ENCODE results near the gene SV2B.

Gene SV2B

DNA sequence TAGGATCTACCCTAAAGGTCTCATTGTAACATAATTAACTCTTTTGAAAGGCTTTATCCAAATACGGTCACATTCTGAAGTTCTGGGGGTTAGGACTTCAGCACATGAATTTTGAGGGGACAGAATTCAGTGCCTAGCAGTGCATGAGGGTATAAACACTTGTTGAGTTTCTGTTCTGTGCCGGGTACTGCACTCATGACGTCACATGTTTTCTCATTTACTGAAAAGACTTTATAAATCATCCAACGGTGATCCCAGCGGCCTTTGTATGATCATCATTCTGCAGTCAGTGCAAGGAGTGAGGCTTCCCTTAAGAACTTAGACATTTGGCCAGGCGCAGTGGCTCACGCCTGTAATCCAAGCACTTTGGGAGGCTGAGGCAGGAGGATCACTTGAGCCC is 25.1 kb downstream of the SV2B start:
- no peak overlapping the region for H3K9ac ChIP-seq (ENCODE audit: low read depth, low read length)
- H3K36me3 ChIP-seq (ENCODE audit: control insufficient read depth, insufficient read depth, low read length) = no peaks in the 10 kb centered on the region
- peaks cover 10% of the 10 kb centered on the region for H3K4me1 ChIP-seq (ENCODE audit: control insufficient read depth, insufficient read depth, low read length)
- H3K4me3 ChIP-seq (ENCODE audit: low read depth, low read length) = no peak overlapping the region
- no peak overlapping the region for H3K27ac ChIP-seq (ENCODE audit: low read depth, low read length)
- H3K27me3 ChIP-seq (ENCODE audit: control insufficient read depth, insufficient read depth, low read length) = no peaks in the 10 kb centered on the region
- H3K9me3 ChIP-seq (ENCODE audit: control insufficient read depth, insufficient read depth, low read length) = no peaks in the 10 kb centered on the region

DNA sequence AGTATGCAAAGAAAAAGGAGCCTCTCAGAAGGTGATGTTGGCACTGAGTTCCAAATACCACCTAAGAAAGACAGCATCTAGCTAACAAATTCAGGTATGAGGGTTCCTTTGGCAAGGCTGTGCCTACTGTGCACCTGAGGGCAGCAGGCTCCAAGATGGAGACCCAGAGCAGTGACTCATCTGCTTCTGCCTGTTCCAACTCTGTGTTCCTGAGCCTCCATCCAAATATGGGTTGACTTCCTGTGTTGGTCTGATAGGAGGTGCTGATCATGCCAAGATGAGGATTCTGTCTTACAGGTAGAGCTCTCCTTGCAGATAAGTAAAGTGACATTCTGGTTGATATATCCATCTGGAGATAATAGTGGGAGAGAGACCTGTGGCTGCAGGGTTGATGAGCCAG is 26.0 kb downstream of the SV2B start:
- peaks cover 10% of the 10 kb centered on the region for H3K4me1 ChIP-seq (ENCODE audit: control insufficient read depth, insufficient read depth, low read length)
- H3K36me3 ChIP-seq (ENCODE audit: control insufficient read depth, insufficient read depth, low read length) = no peaks in the 10 kb centered on the region
- no peaks in the 10 kb centered on the region for H3K27me3 ChIP-seq (ENCODE audit: control insufficient read depth, insufficient read depth, low read length)
- H3K4me3 ChIP-seq (ENCODE audit: low read depth, low read length) = no peak overlapping the region
- no peaks in the 10 kb centered on the region for H3K9me3 ChIP-seq (ENCODE audit: control insufficient read depth, insufficient read depth, low read length)
- no peak overlapping the region for H3K9ac ChIP-seq (ENCODE audit: low read depth, low read length)
- no peak overlapping the region for H3K27ac ChIP-seq (ENCODE audit: low read depth, low read length)

DNA sequence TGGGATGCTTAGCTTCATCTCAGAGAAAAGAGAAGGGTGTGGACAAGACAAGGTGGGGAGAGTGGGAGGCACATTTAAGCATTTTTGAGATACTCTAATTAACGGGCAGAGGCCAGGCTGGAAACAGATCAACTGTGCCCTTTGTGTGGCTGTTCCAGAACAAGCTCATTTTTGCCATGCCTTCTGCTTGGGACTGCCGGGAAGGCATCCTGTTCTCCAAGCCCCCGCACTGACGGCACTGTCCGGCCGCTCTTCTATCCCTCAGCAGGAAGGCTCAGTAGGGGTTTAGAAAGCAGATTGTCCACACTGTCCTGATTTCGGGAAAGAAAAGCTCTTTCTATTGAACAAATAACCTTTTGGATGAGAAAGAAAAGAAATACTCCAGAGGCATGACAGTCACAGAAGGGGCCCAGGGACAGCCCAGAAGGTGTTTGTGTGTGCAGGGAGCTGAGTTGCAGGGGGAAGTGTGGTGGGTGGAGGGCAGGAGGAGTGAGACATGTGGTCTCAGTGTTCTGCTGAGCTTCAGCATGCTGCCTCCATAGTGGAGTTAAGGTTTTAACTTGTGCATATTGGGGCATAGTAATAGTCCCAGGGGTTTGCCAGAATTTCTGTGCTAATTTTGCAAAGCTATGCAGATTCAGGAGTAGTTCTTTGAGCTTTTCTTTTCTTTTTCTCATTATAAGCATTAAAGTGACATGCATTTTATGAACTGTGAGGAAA is 27.3 kb downstream of the SV2B start:
- no peak overlapping the region for H3K4me3 ChIP-seq (ENCODE audit: low read depth, low read length)
- H3K27me3 ChIP-seq (ENCODE audit: control insufficient read depth, insufficient read depth, low read length) = no peaks in the 10 kb centered on the region
- H3K36me3 ChIP-seq (ENCODE audit: control insufficient read depth, insufficient read depth, low read length) = no peaks in the 10 kb centered on the region

DNA sequence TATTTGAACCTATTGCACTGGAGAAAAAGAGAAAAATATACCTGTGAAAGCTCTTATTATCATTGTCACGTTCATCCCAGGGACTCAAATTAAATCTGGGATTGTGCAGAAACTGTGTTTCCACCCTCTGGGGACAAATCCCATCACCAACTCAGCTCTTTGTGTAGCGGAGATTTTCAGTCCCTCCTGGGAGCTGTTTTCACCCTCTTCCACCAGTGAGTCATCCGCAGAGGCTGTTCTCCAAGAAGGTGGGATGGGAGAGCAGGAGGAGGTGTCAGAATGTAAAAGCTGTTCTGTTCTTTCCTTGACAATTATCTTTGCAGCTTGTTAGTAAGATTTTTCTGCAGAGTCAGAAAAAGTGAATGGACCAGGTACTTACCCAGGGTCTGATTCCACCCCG is 28.0 kb downstream of the SV2B start:
- no peak overlapping the region for H3K27ac ChIP-seq (ENCODE audit: low read depth, low read length)
- no peaks in the 10 kb centered on the region for H3K36me3 ChIP-seq (ENCODE audit: control insufficient read depth, insufficient read depth, low read length)
- no peak overlapping the region for H3K9ac ChIP-seq (ENCODE audit: low read depth, low read length)
- no peak overlapping the region for H3K4me3 ChIP-seq (ENCODE audit: low read depth, low read length)
- peaks cover 10% of the 10 kb centered on the region for H3K4me1 ChIP-seq (ENCODE audit: control insufficient read depth, insufficient read depth, low read length)
- no peaks in the 10 kb centered on the region for H3K9me3 ChIP-seq (ENCODE audit: control insufficient read depth, insufficient read depth, low read length)
- no peaks in the 10 kb centered on the region for H3K27me3 ChIP-seq (ENCODE audit: control insufficient read depth, insufficient read depth, low read length)

More for the DNA sequence above, 27.3 kb downstream of the SV2B start:
- no peak overlapping the region for H3K27ac ChIP-seq (ENCODE audit: low read depth, low read length)
- H3K9ac ChIP-seq (ENCODE audit: low read depth, low read length) = no peak overlapping the region
- no peaks in the 10 kb centered on the region for H3K9me3 ChIP-seq (ENCODE audit: control insufficient read depth, insufficient read depth, low read length)
- peaks cover 10% of the 10 kb centered on the region for H3K4me1 ChIP-seq (ENCODE audit: control insufficient read depth, insufficient read depth, low read length)

DNA sequence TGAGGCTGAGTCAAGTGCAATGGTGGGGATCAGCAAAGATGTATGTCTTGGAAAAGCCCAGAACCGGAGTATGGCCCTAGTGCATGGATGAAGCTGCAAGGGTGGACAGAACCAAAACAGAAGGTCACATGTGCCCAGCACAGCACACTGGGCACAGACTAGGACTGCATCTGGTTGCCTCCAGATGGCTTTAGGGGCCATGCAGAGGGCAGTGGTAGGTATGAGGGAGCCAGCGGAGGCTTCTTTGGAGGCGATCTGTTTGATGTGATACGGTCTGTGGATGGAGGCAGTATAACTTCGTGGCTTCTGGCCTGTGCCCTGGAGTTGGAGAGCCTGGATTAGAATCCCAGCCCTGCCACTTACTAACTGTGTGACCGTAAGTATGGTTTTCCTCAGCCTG is 29.4 kb downstream of the SV2B start:
- Histone ChIP-seq H3K27ac (ENCODE audit: low read depth, low read length) (no peak overlapping the region), H3K4me1 (ENCODE audit: control insufficient read depth, insufficient read depth, low read length) (peaks cover 10% of the 10 kb centered on the region), H3K9ac (ENCODE audit: low read depth, low read length) (no peak overlapping the region), H3K4me3 (ENCODE audit: low read depth, low read length) (no peak overlapping the region), H3K36me3 (ENCODE audit: control insufficient read depth, insufficient read depth, low read length) (no peaks in the 10 kb centered on the region), H3K9me3 (ENCODE audit: control insufficient read depth, insufficient read depth, low read length) (no peaks in the 10 kb centered on the region), H3K27me3 (ENCODE audit: control insufficient read depth, insufficient read depth, low read length) (no peaks in the 10 kb centered on the region)

DNA sequence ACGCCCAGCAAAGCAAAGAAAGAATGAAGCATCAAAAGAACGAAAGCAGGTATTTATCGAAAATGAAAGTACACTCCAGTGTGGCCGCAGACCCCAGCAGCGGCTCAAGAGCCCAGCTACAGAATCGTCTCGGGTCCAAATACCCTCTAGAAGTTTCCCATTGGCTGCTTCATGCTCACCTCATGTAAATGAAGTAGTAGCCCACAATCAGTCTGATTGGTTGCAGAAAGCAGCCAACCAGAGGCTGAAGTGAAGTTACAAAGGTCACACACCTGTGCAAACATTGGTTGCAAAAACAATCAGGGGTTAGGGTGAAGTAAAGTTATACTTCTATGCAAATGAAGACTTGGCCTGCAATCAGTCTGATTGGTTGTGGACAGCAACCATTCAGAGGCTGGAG is 32.0 kb downstream of the SV2B start:
- H3K4me1 ChIP-seq (ENCODE audit: control insufficient read depth, insufficient read depth, low read length) = peaks cover 9% of the 10 kb centered on the region
- no peak overlapping the region for H3K27ac ChIP-seq (ENCODE audit: low read depth, low read length)
- no peak overlapping the region for H3K9ac ChIP-seq (ENCODE audit: low read depth, low read length)
- no peaks in the 10 kb centered on the region for H3K27me3 ChIP-seq (ENCODE audit: control insufficient read depth, insufficient read depth, low read length)
- no peaks in the 10 kb centered on the region for H3K9me3 ChIP-seq (ENCODE audit: control insufficient read depth, insufficient read depth, low read length)
- H3K36me3 ChIP-seq (ENCODE audit: control insufficient read depth, insufficient read depth, low read length) = no peaks in the 10 kb centered on the region
- H3K4me3 ChIP-seq (ENCODE audit: low read depth, low read length) = no peak overlapping the region

DNA sequence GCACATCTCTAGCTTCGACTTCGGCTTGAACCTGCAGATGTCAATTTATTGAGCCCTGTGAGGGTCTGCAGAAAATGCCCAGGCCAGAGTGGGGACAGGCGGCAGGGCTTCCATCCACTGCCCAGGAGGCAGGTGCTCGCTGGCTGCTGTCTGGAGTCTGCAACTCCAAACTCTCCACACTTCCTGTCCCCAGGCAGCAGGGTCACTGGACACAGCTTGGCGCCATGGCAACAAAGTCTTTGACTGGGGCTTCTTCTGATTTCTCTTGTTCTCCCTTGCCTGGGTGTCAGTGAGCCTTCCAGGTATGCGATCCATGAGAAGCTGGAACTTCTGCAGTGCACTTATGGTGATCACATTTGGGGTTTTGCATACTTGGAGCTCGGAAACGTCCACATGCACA is 33.5 kb downstream of the SV2B start:
- H3K27ac ChIP-seq (ENCODE audit: low read depth, low read length) = no peak overlapping the region
- H3K4me1 ChIP-seq (ENCODE audit: control insufficient read depth, insufficient read depth, low read length) = no peaks in the 10 kb centered on the region
- no peak overlapping the region for H3K4me3 ChIP-seq (ENCODE audit: low read depth, low read length)
- H3K9me3 ChIP-seq (ENCODE audit: control insufficient read depth, insufficient read depth, low read length) = no peaks in the 10 kb centered on the region
- H3K27me3 ChIP-seq (ENCODE audit: control insufficient read depth, insufficient read depth, low read length) = no peaks in the 10 kb centered on the region
- no peak overlapping the region for H3K9ac ChIP-seq (ENCODE audit: low read depth, low read length)
- H3K36me3 ChIP-seq (ENCODE audit: control insufficient read depth, insufficient read depth, low read length) = no peaks in the 10 kb centered on the region

DNA sequence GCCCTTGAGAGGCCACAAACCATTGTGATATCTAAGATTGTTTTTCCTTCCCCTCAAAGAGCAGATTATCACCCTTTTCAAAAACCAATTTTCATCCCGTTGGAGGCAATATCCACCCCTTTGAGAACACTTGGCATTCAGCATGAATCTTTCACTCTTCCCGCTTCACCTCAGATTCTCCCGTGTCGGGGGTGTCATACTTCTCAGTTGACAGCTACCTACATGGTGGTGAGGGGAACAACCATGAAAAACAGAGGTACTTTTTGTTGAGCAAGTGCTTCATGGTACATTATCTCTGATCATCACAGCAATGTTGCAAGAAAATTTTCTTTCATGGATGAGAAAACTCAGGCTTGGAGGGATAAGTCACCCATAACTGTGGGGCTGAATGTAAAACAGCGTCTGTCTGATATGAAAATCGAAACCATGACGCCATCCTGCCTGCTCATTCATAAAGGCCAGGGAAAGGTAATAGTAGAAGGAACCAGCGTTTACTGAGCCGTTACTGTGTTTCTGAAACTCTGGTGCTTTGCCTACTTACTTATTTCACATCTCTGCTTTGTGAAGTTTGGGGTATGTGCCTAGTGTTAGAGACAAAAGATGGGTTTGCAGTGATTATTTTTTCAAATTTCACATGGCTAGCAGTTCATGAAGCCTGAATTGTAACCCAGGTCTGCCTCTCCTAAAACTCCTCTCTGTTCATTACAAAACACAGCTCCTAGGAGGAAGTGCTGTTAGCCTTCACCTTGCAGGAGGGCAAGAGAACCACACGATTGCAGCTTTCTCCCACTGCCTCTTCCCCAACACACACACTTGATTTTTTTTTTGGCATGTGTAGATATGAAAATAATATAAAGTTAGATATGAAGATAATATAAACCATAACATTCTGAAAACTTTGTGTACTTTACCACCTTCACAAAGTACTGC is 35.4 kb downstream of the SV2B start:
- Histone ChIP-seq H3K4me1 (ENCODE audit: control insufficient read depth, insufficient read depth, low read length) (no peaks in the 10 kb centered on the region), H3K36me3 (ENCODE audit: control insufficient read depth, insufficient read depth, low read length) (no peaks in the 10 kb centered on the region), H3K27ac (ENCODE audit: low read depth, low read length) (no peak overlapping the region), H3K9me3 (ENCODE audit: control insufficient read depth, insufficient read depth, low read length) (no peaks in the 10 kb centered on the region), H3K9ac (ENCODE audit: low read depth, low read length) (no peak overlapping the region), H3K4me3 (ENCODE audit: low read depth, low read length) (no peak overlapping the region), H3K27me3 (ENCODE audit: control insufficient read depth, insufficient read depth, low read length) (no peaks in the 10 kb centered on the region)

DNA sequence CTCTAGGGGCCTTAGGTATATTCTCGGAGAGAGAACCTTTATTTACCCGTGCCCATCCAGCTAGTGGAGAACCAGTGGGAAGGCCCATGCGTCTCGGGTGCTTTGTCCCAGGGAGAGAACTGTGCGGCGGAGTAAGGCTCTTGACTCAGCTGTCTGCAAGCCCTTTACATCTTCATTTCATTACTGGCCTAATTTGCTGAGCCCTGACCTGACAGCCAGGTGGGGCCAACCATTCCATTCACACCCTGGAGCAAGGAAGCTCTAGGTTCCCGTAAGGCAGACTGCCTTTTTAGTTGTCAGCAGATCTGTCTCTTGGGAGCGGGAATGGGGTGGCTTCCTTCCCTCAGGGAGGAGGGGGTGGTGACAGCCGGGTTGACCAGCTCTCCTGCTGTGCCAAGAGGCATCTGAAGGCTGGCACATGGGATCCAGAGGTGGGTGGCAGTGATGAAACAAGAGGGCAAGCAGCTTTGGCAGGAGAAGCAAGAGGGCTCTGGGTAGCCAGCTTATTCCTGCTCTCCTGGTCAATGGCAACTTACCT is 36.4 kb downstream of the SV2B start:
- no peaks in the 10 kb centered on the region for H3K9me3 ChIP-seq (ENCODE audit: control insufficient read depth, insufficient read depth, low read length)
- H3K4me3 ChIP-seq (ENCODE audit: low read depth, low read length) = no peak overlapping the region
- H3K27ac ChIP-seq (ENCODE audit: low read depth, low read length) = no peak overlapping the region
- H3K4me1 ChIP-seq (ENCODE audit: control insufficient read depth, insufficient read depth, low read length) = no peaks in the 10 kb centered on the region
- H3K27me3 ChIP-seq (ENCODE audit: control insufficient read depth, insufficient read depth, low read length) = no peaks in the 10 kb centered on the region
- H3K9ac ChIP-seq (ENCODE audit: low read depth, low read length) = no peak overlapping the region
- H3K36me3 ChIP-seq (ENCODE audit: control insufficient read depth, insufficient read depth, low read length) = no peaks in the 10 kb centered on the region

DNA sequence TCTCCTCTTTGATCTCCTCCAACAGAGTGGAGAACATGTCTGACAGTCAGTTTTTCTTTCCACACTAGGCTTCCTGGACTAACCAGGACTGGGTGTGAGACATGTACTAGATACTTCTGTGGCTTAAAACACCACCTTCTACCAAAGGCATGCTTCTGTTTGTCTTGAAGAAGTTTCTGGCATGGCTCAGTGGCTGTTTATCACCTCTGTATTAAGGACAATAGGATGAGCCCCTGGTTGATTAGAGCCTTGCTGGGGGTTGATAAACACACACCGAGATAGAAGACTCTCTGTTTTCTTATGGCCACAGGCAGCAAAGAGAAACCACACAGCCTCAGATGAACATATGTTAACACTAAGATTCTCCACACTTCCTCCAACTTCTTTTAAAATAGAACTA is 40.5 kb downstream of the SV2B start:
- no peaks in the 10 kb centered on the region for H3K36me3 ChIP-seq (ENCODE audit: control insufficient read depth, insufficient read depth, low read length)
- no peaks in the 10 kb centered on the region for H3K27me3 ChIP-seq (ENCODE audit: control insufficient read depth, insufficient read depth, low read length)
- no peak overlapping the region for H3K9ac ChIP-seq (ENCODE audit: low read depth, low read length)
- H3K4me3 ChIP-seq (ENCODE audit: low read depth, low read length) = no peak overlapping the region
- H3K4me1 ChIP-seq (ENCODE audit: control insufficient read depth, insufficient read depth, low read length) = no peaks in the 10 kb centered on the region
- H3K9me3 ChIP-seq (ENCODE audit: control insufficient read depth, insufficient read depth, low read length) = no peaks in the 10 kb centered on the region
- no peak overlapping the region for H3K27ac ChIP-seq (ENCODE audit: low read depth, low read length)

DNA sequence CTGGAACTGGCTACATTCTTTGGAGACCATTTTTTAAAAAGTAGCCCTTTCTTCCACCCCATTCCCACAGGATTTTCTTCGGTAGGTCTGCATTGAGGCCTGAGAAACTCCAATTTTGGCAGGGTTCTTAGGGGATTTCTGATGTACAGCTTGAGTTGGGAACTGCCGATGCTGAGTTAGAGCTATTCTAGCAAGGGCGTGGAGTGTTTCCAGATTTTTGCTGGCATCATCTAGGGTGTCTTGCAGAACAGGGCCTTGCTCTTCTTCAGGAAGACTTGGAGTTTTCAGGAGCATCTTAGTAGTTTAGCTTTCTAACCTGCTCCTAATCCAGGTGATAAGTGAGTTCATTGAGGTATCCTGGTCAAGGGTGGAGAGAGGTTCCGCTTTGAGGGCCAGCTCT is 41.0 kb downstream of the SV2B start:
- Histone ChIP-seq H3K9ac (ENCODE audit: low read depth, low read length) (no peak overlapping the region), H3K4me1 (ENCODE audit: control insufficient read depth, insufficient read depth, low read length) (no peaks in the 10 kb centered on the region), H3K36me3 (ENCODE audit: control insufficient read depth, insufficient read depth, low read length) (no peaks in the 10 kb centered on the region), H3K27me3 (ENCODE audit: control insufficient read depth, insufficient read depth, low read length) (no peaks in the 10 kb centered on the region), H3K27ac (ENCODE audit: low read depth, low read length) (no peak overlapping the region), H3K4me3 (ENCODE audit: low read depth, low read length) (no peak overlapping the region), H3K9me3 (ENCODE audit: control insufficient read depth, insufficient read depth, low read length) (no peaks in the 10 kb centered on the region)

Measured in HUES48 (cell line).